ENCODE results near the gene CCL20. TPM values are rescaled to one million over a fixed set of nuclear protein-coding genes. Genes with fewer than 3 reads are reported as not detected.

Gene CCL20
- total and polyA plus RNA-seq, 2 of the 13 experiments (the other 11 are each of a cell fraction or from before 2014, with no cell fraction given), result 223 to 903 TPM

DNA sequence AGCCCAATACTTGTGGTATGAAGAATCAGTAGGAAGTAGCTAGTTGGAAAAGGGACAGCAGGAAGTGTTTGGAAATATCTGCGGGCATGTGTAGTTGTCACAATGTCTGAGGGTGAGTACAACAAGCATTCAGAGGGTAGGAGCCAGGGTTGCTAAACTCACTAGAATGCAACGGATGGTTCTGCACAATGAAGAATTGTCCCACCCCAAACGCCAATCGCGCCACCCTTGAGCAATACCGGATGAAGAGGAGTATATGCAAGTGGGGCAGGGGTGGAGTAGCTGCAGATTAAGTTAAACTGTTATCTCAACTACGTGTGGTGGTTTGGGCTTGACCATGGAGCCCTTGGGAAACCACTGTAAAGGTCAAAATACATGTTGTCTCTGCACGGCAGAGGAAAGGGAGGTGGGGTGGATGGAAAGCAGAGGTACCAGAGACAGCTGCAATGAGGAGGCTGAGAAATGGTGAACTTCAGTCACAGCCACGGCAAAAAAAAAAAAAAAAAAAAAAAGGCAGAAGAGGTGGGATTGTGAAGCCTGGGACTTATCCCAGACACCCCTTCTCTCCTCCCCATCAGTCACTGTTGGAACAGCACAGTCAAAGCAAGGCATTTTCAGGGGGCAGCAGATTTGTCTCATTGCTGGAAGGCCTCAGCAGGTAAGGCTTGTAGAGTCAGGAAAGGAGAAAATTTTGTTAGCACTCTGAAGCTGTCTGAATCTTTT lies 5.2 kb downstream of the CCL20 start (continued):
- TF ChIP-seq, protein P1, sequence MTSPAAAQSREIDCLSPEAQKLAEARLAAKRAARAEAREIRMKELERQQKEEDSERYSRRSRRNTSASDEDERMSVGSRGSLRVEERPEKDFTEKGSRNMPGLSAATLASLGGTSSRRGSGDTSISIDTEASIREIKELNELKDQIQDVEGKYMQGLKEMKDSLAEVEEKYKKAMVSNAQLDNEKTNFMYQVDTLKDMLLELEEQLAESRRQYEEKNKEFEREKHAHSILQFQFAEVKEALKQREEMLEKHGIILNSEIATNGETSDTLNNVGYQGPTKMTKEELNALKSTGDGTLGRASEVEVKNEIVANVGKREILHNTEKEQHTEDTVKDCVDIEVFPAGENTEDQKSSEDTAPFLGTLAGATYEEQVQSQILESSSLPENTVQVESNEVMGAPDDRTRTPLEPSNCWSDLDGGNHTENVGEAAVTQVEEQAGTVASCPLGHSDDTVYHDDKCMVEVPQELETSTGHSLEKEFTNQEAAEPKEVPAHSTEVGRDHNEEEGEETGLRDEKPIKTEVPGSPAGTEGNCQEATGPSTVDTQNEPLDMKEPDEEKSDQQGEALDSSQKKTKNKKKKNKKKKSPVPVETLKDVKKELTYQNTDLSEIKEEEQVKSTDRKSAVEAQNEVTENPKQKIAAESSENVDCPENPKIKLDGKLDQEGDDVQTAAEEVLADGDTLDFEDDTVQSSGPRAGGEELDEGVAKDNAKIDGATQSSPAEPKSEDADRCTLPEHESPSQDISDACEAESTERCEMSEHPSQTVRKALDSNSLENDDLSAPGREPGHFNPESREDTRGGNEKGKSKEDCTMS (CRISPR knock-in tag; conservative IDR thresholded peaks at IDR 0.05), result no peak
- TF ChIP-seq, protein P2, sequence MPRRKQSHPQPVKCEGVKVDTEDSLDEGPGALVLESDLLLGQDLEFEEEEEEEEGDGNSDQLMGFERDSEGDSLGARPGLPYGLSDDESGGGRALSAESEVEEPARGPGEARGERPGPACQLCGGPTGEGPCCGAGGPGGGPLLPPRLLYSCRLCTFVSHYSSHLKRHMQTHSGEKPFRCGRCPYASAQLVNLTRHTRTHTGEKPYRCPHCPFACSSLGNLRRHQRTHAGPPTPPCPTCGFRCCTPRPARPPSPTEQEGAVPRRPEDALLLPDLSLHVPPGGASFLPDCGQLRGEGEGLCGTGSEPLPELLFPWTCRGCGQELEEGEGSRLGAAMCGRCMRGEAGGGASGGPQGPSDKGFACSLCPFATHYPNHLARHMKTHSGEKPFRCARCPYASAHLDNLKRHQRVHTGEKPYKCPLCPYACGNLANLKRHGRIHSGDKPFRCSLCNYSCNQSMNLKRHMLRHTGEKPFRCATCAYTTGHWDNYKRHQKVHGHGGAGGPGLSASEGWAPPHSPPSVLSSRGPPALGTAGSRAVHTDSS (CRISPR knock-in tag; conservative IDR thresholded peaks at IDR 0.05), result no peak
- peak; percentile 50 for TF ChIP-seq RAD21 (CRISPR knock-in tag; IDR thresholded peaks at IDR 0.05)
- TF ChIP-seq ZNF451 (CRISPR knock-in tag; IDR thresholded peaks at IDR 0.05), result peak; percentile 36
- TF ChIP-seq, protein P3, sequence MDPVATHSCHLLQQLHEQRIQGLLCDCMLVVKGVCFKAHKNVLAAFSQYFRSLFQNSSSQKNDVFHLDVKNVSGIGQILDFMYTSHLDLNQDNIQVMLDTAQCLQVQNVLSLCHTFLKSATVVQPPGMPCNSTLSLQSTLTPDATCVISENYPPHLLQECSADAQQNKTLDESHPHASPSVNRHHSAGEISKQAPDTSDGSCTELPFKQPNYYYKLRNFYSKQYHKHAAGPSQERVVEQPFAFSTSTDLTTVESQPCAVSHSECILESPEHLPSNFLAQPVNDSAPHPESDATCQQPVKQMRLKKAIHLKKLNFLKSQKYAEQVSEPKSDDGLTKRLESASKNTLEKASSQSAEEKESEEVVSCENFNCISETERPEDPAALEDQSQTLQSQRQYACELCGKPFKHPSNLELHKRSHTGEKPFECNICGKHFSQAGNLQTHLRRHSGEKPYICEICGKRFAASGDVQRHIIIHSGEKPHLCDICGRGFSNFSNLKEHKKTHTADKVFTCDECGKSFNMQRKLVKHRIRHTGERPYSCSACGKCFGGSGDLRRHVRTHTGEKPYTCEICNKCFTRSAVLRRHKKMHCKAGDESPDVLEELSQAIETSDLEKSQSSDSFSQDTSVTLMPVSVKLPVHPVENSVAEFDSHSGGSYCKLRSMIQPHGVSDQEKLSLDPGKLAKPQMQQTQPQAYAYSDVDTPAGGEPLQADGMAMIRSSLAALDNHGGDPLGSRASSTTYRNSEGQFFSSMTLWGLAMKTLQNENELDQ (CRISPR knock-in tag; IDR thresholded peaks at IDR 0.05; ENCODE audit: borderline replicate concordance), result 0 out of 2 replicates have a peak, but pooled peaks have one; percentile 48
- TF ChIP-seq NR2F2 (IDR thresholded peaks at IDR 0.05; ENCODE audit: borderline replicate concordance, low read depth), result peak; percentile 95; the same call in 1 of the 2 replicates
- peak; percentile 96 for TF ChIP-seq ARID2 (CRISPR knock-in tag; IDR thresholded peaks at IDR 0.05; ENCODE audit: borderline replicate concordance)
- peak; percentile 98 for TF ChIP-seq ZNF543 (CRISPR knock-in tag; IDR thresholded peaks at IDR 0.05)
- TF ChIP-seq FOXO1 (CRISPR knock-in tag; IDR thresholded peaks at IDR 0.05), result peak; percentile 98
- TF ChIP-seq TP53 (CRISPR knock-in tag; conservative IDR thresholded peaks at IDR 0.05), result 0 out of 2 replicates have a peak, but pooled peaks have one; percentile 34
- TF ChIP-seq FOSL1 (CRISPR knock-in tag; IDR thresholded peaks at IDR 0.05; ENCODE audit: borderline replicate concordance), result no peak
- TF ChIP-seq, protein P4, sequence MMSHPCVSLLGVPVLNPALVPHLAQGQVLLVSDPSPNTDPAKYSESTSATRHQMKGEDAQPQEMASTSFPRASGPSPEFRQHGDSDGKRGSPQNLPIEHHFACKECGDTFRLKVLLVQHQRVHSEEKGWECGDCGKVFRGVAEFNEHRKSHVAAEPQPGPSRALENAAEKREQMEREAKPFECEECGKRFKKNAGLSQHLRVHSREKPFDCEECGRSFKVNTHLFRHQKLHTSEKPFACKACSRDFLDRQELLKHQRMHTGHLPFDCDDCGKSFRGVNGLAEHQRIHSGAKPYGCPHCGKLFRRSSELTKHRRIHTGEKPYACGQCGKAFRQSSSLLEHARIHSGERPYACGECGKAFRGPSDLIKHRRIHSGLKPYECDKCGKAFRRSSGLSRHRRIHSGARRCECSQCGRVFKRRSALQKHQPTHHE (CRISPR knock-in tag; IDR thresholded peaks at IDR 0.05; ENCODE audit: borderline replicate concordance), result peak; percentile 97
- 0 out of 2 replicates have a peak, but pooled peaks have one; percentile 71 for TF ChIP-seq MAZ (IDR thresholded peaks at IDR 0.05; ENCODE audit: borderline replicate concordance, low read depth, low read length)
- TF ChIP-seq MAZ (CRISPR knock-in tag; IDR thresholded peaks at IDR 0.05; ENCODE audit: low read depth), result peak; percentile 58; the same call in 1 of the 2 replicates
- TF ChIP-seq FOXK2 (IDR thresholded peaks at IDR 0.05), result peak; percentile 83
- TF ChIP-seq ZNF329 (CRISPR knock-in tag; IDR thresholded peaks at IDR 0.05; ENCODE audit: low read depth), result no peak
- TF ChIP-seq, protein P5, sequence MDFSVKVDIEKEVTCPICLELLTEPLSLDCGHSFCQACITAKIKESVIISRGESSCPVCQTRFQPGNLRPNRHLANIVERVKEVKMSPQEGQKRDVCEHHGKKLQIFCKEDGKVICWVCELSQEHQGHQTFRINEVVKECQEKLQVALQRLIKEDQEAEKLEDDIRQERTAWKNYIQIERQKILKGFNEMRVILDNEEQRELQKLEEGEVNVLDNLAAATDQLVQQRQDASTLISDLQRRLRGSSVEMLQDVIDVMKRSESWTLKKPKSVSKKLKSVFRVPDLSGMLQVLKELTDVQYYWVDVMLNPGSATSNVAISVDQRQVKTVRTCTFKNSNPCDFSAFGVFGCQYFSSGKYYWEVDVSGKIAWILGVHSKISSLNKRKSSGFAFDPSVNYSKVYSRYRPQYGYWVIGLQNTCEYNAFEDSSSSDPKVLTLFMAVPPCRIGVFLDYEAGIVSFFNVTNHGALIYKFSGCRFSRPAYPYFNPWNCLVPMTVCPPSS (IDR thresholded peaks at IDR 0.05), result no peak
- no peak for TF ChIP-seq ZNF773 (CRISPR knock-in tag; IDR thresholded peaks at IDR 0.05; ENCODE audit: borderline replicate concordance)
- TF ChIP-seq, protein P6, sequence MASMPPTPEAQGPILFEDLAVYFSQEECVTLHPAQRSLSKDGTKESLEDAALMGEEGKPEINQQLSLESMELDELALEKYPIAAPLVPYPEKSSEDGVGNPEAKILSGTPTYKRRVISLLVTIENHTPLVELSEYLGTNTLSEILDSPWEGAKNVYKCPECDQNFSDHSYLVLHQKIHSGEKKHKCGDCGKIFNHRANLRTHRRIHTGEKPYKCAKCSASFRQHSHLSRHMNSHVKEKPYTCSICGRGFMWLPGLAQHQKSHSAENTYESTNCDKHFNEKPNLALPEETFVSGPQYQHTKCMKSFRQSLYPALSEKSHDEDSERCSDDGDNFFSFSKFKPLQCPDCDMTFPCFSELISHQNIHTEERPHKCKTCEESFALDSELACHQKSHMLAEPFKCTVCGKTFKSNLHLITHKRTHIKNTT (CRISPR knock-in tag; IDR thresholded peaks at IDR 0.05), result no peak
